ENCODE results near the gene ABCF2. TPM values are rescaled to one million over a fixed set of nuclear protein-coding genes. Genes with fewer than 3 reads are reported as not detected.

The ABCF2 gene
- polyA plus RNA-seq, 1 donor (not counting 4 experiments of a cell fraction or from before 2014, with no cell fraction given): 33.3 TPM

DNA sequence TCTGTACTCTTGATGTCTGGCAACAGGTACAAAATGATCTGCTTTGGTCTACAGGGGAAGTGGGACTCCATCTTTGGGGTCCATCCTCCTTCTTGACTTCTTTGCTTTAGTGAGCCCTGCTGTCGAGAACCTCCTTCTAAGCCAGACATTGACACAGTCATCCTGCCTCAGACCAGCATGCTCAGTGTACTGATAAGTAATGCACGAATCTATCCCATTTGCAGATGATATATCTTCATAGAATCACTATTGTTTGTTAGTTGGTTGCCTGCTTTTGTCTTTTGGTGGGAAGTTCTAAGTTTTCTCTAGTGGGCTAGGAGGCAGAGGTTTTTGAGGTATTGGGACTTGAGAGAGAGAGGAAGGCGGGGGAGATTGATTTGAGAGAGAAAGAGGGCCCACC lies 25.7 kb downstream of the ABCF2 start:
- no peaks in the 10 kb centered on the region for H3K4me1 ChIP-seq (ENCODE audit: control insufficient read depth, extremely low read depth, insufficient read depth, low read length)
- H3K27me3 ChIP-seq (ENCODE audit: control insufficient read depth, extremely low read depth, insufficient read depth, low read length): peaks cover 63% of the 10 kb centered on the region
- no peaks in the 10 kb centered on the region for H3K9me3 ChIP-seq (ENCODE audit: control insufficient read depth, low read depth, low read length)
- H3K27ac ChIP-seq (ENCODE audit: control insufficient read depth, insufficient read depth, low read length): no peak overlapping the region
- no peak overlapping the region for H2AFZ ChIP-seq (ENCODE audit: control insufficient read depth, low read length)
- no peak overlapping the region for H3K9ac ChIP-seq (ENCODE audit: control insufficient read depth, extremely low read depth, insufficient read depth, low read length)
- no peak overlapping the region for H3K4me3 ChIP-seq (ENCODE audit: control insufficient read depth in 2 of 3, extremely low read depth in 1 of 3, insufficient read depth in 2 of 3, low read depth in 1 of 3, low read length in 3 of 3)
- H4K20me1 ChIP-seq (ENCODE audit: control insufficient read depth, extremely low read depth, insufficient read depth, low read length): no peaks in the 10 kb centered on the region
- no peaks in the 10 kb centered on the region for H3K9me1 ChIP-seq (ENCODE audit: control insufficient read depth, extremely low read depth, insufficient read depth, low read length)
- no peak overlapping the region for H3K4me2 ChIP-seq (ENCODE audit: control insufficient read depth, extremely low read depth, insufficient read depth, low read depth, low read length)
- TF ChIP-seq, protein P1, sequence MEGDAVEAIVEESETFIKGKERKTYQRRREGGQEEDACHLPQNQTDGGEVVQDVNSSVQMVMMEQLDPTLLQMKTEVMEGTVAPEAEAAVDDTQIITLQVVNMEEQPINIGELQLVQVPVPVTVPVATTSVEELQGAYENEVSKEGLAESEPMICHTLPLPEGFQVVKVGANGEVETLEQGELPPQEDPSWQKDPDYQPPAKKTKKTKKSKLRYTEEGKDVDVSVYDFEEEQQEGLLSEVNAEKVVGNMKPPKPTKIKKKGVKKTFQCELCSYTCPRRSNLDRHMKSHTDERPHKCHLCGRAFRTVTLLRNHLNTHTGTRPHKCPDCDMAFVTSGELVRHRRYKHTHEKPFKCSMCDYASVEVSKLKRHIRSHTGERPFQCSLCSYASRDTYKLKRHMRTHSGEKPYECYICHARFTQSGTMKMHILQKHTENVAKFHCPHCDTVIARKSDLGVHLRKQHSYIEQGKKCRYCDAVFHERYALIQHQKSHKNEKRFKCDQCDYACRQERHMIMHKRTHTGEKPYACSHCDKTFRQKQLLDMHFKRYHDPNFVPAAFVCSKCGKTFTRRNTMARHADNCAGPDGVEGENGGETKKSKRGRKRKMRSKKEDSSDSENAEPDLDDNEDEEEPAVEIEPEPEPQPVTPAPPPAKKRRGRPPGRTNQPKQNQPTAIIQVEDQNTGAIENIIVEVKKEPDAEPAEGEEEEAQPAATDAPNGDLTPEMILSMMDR (optimal IDR thresholded peaks at IDR 0.05 in 1 of 3, IDR thresholded peaks at IDR 0.05 in 1 of 3, conservative IDR thresholded peaks at IDR 0.05 in 1 of 3; ENCODE audit: extremely low read depth in 1 of 3, insufficient read depth in 2 of 3, low read length in 3 of 3): no peak
- no peak for TF ChIP-seq EZH2 (IDR thresholded peaks at IDR 0.05; ENCODE audit: low read length)
- H3K36me3 ChIP-seq (ENCODE audit: control insufficient read depth in 2 of 2, extremely low read depth in 1 of 2, insufficient read depth in 2 of 2, low read length in 2 of 2): no peaks in the 10 kb centered on the region
- no peaks in the 10 kb centered on the region for H3K79me2 ChIP-seq (ENCODE audit: control insufficient read depth, insufficient read depth, low read length)
- dilution Hi-C loops (cut with MboI; ENCODE audit: extremely low pct_ligation_motif_present, low sequenced_read_pairs): no loop called here
- DNase-seq (ENCODE audit: low read depth, low spot score): no peak
- no peak for FAIRE-seq

DNA sequence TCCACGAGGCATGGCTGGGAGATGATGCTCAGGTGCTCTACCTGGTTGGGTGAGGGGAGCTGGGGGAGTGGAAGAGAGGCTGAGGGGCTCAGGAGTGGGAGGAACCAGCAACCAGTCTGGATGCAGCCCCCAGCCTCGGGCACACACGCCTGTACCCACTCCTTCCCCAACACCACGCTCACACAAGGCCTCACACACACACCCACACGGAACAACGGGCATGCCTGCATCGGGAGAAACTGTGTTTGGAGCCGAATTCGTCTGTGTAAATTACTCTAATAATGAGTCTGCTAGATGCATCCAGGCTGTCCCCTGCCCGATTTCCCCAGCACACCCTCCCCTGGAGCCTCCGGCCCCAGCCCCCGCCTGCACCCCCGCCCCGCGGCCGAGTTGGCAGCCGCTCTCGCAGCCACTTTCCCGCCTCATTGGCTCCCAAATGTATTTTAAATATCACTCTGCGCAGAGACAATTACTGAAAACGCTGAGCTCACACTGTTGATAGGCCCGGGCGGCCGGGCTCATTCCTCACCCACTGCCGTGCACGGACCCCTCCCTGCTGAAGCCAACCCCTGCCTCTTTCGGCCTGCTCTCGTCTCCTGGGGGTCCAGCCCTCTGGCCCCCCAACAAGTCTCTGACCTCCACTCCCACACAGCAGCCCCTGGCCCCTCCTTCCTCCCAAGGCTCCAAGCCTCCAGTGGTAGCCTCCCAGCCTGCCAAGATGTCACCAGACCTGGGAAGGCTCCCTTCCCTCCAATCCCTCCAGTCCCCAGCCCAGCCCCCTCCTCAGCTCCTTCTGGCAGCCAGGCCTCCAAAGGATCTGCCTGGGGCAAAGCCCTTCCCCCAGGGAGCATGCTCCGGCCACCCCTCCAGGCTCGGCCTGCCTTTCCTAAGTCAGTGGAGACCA lies 27.8 kb downstream of the ABCF2 start:
- no peaks in the 10 kb centered on the region for H3K4me1 ChIP-seq (ENCODE audit: control insufficient read depth, extremely low read depth, insufficient read depth, low read length)
- no peak overlapping the region for H2AFZ ChIP-seq (ENCODE audit: control insufficient read depth, low read length)
- peaks cover 56% of the 10 kb centered on the region for H3K27me3 ChIP-seq (ENCODE audit: control insufficient read depth, extremely low read depth, insufficient read depth, low read length)
- no peak overlapping the region for H3K4me3 ChIP-seq (ENCODE audit: control insufficient read depth in 2 of 3, extremely low read depth in 1 of 3, insufficient read depth in 2 of 3, low read depth in 1 of 3, low read length in 3 of 3)
- dilution Hi-C loops (cut with MboI; ENCODE audit: extremely low pct_ligation_motif_present, low sequenced_read_pairs): no loop called here
- H4K20me1 ChIP-seq (ENCODE audit: control insufficient read depth, extremely low read depth, insufficient read depth, low read length): no peaks in the 10 kb centered on the region
- no peak overlapping the region for H3K27ac ChIP-seq (ENCODE audit: control insufficient read depth, insufficient read depth, low read length)
- FAIRE-seq (no peak), DNase-seq (ENCODE audit: low read depth, low spot score) (no peak)
- TF ChIP-seq EZH2 (IDR thresholded peaks at IDR 0.05; ENCODE audit: low read length): no peak
- TF ChIP-seq, protein P1 (optimal IDR thresholded peaks at IDR 0.05 in 1 of 3, IDR thresholded peaks at IDR 0.05 in 1 of 3, conservative IDR thresholded peaks at IDR 0.05 in 1 of 3; ENCODE audit: extremely low read depth in 1 of 3, insufficient read depth in 2 of 3, low read length in 3 of 3): no peak
- no peak overlapping the region for H3K9ac ChIP-seq (ENCODE audit: control insufficient read depth, extremely low read depth, insufficient read depth, low read length)
- H3K4me2 ChIP-seq (ENCODE audit: control insufficient read depth, extremely low read depth, insufficient read depth, low read depth, low read length): no peak overlapping the region
- H3K79me2 ChIP-seq (ENCODE audit: control insufficient read depth, insufficient read depth, low read length): no peaks in the 10 kb centered on the region
- H3K9me3 ChIP-seq (ENCODE audit: control insufficient read depth, low read depth, low read length): no peaks in the 10 kb centered on the region
- H3K36me3 ChIP-seq (ENCODE audit: control insufficient read depth in 2 of 2, extremely low read depth in 1 of 2, insufficient read depth in 2 of 2, low read length in 2 of 2): no peaks in the 10 kb centered on the region
- H3K9me1 ChIP-seq (ENCODE audit: control insufficient read depth, extremely low read depth, insufficient read depth, low read length): no peaks in the 10 kb centered on the region

All from keratinocyte (primary cell).